ENCODE data around the gene SIRT4. TPM values are rescaled to one million over a fixed set of nuclear protein-coding genes. Genes with fewer than 3 reads are reported as not detected.

SIRT4 gene
- total and polyA plus RNA-seq, 2 of the 13 experiments (the other 11 are each of a cell fraction or from before 2014, with no cell fraction given), result 3.4 to 5.8 TPM

- TF ChIP-seq ZNF646 (CRISPR knock-in tag; IDR thresholded peaks at IDR 0.05), result no peak
- no peak for TF ChIP-seq FOXK2 (IDR thresholded peaks at IDR 0.05)
- no peak for TF ChIP-seq ZNF143 (CRISPR knock-in tag; IDR thresholded peaks at IDR 0.05)
- no peak for TF ChIP-seq SOX13 (IDR thresholded peaks at IDR 0.05)
- no peak for TF ChIP-seq SOX13 (CRISPR knock-in tag; conservative IDR thresholded peaks at IDR 0.05 in 1 of 2, IDR thresholded peaks at IDR 0.05 in 1 of 2)
- TF ChIP-seq TOPORS (CRISPR knock-in tag; IDR thresholded peaks at IDR 0.05), result 0 out of 2 replicates have a peak, but pooled peaks have one; percentile 43
- TF ChIP-seq SMC3 (IDR thresholded peaks at IDR 0.05; ENCODE audit: low read length), result peak; percentile 2; the same call in 1 of the 2 replicates
- no peak for TF ChIP-seq RORA (CRISPR knock-in tag; IDR thresholded peaks at IDR 0.05)
- TF ChIP-seq MAZ (IDR thresholded peaks at IDR 0.05; ENCODE audit: borderline replicate concordance, low read depth, low read length), result no peak
- TF ChIP-seq MAZ (CRISPR knock-in tag; IDR thresholded peaks at IDR 0.05; ENCODE audit: low read depth), result peak; percentile 43; the same call in 1 of the 2 replicates
- no peak for TF ChIP-seq ZNF33B (CRISPR knock-in tag; IDR thresholded peaks at IDR 0.05)
- no peak for TF ChIP-seq TCF7 (IDR thresholded peaks at IDR 0.05; ENCODE audit: low read depth)
- peak; percentile 71 for TF ChIP-seq PATZ1 (CRISPR knock-in tag; IDR thresholded peaks at IDR 0.05)
- no peak for TF ChIP-seq NFYB (CRISPR knock-in tag; IDR thresholded peaks at IDR 0.05)
- TF ChIP-seq KLF15 (CRISPR knock-in tag; IDR thresholded peaks at IDR 0.05; ENCODE audit: borderline replicate concordance), result no peak
- TF ChIP-seq STAT5B (CRISPR knock-in tag; IDR thresholded peaks at IDR 0.05), result no peak
- TF ChIP-seq KDM5B (CRISPR knock-in tag; IDR thresholded peaks at IDR 0.05; ENCODE audit: borderline replicate concordance), result peak; percentile 28; the same call in 1 of the 2 replicates
- no peak for TF ChIP-seq KMT2A (CRISPR knock-in tag; IDR thresholded peaks at IDR 0.05)
- TF ChIP-seq ZNF275 (CRISPR knock-in tag; IDR thresholded peaks at IDR 0.05; ENCODE audit: borderline replicate concordance), result no peak
These were observed 36.5 kb upstream of the SIRT4 start, which contains the start of gene PXN (continued) for GRCh38 chr12:120265473-120266179.

Measured in HepG2 (cell line).